NCI-H1930 (cell line): ENCODE measurements around the gene ACTG2.
"Not testable (repeated sequence)": the region's sequence is repeated elsewhere in the genome, so short reads cannot be mapped to it uniquely, and the experiment has no call there.

Experiments used
- DNase-seq, 2 experiments: peaks; one replicate each; lab custom pipeline; 2025; lab: John Stamatoyannopoulos, UW

The ACTG2 gene

GRCh38 chr2:73937103-73937885, 44.5 kb downstream of the ACTG2 start:
- no peak for DNase-seq

GRCh38 chr2:73937899-73938298, 45.1 kb downstream of the ACTG2 start:
- DNase-seq, result no peak

- no peak for DNase-seq
Measured at GRCh38 chr2:73938718-73939352, 46.0 kb downstream of the ACTG2 start.

- DNase-seq, result no peak
Measured at GRCh38 chr2:73939419-73939818, 46.6 kb downstream of the ACTG2 start.

GRCh38 chr2:73940066-73940465, 47.3 kb downstream of the ACTG2 start:
- DNase-seq, result not testable (repeated sequence)

GRCh38 chr2:73942664-73943063, 49.9 kb downstream of the ACTG2 start:
- no peak for DNase-seq

GRCh38 chr2:73944714-73945113, 51.9 kb downstream of the ACTG2 start:
- DNase-seq, result no peak

- DNase-seq, result no peak
Measured at GRCh38 chr2:73946215-73946614, 53.4 kb downstream of the ACTG2 start.

- no peak for DNase-seq
Measured at GRCh38 chr2:73946666-73947065, 53.9 kb downstream of the ACTG2 start.

- no peak for DNase-seq
Measured at GRCh38 chr2:73947412-73948018, 54.7 kb downstream of the ACTG2 start.

- no peak for DNase-seq
Measured at GRCh38 chr2:73949802-73950201, 57.0 kb downstream of the ACTG2 start.

GRCh38 chr2:73952499-73953446, 60.0 kb downstream of the ACTG2 start:
- no peak for DNase-seq

- DNase-seq, result no peak
Measured at GRCh38 chr2:73956218-73956865, 63.5 kb downstream of the ACTG2 start.

GRCh38 chr2:73961274-73961673, 68.5 kb downstream of the ACTG2 start:
- no peak for DNase-seq

- DNase-seq, result no peak
Measured at GRCh38 chr2:73961823-73962615, 69.2 kb downstream of the ACTG2 start.

GRCh38 chr2:73962798-73963197, 70.0 kb downstream of the ACTG2 start:
- no peak for DNase-seq

- DNase-seq, result no peak
Measured at GRCh38 chr2:73963385-73964120, 70.7 kb downstream of the ACTG2 start.

- DNase-seq, result no peak
Measured at GRCh38 chr2:73964223-73964622, 71.4 kb downstream of the ACTG2 start.

GRCh38 chr2:73965053-73965452, 72.2 kb downstream of the ACTG2 start:
- DNase-seq, result no peak

- no peak for DNase-seq
Measured at GRCh38 chr2:73968357-73968937, 75.6 kb downstream of the ACTG2 start.
